Omental fat pad (tissue), 4 donors: ENCODE data around the gene ABHD3. TPM values are rescaled to one million over a fixed set of nuclear protein-coding genes. Genes with fewer than 3 reads are reported as not detected.
"Not testable (repeated sequence)": the region's sequence is repeated elsewhere in the genome, so short reads cannot be mapped to it uniquely, and the experiment has no call there.

Experiments used
- ATAC-seq: fragments of 150-250 bp; one replicate; pipeline ENCODE4 v1.9.1; 2016; ENCODE audit warnings: mild to moderate bottlenecking, moderate library complexity; ENCODE audit not compliant: low FRiP score
- DNase-seq: peaks from one replicate; pipeline ENCODE4 v3.0.0-alpha.2; 2019; ENCODE audit warnings: low spot score
- CTCF ChIP-seq, 3 donors: fragments of 450-650 bp; IDR thresholded peaks; one replicate each; pipeline ENCODE4 v1.5.1; 2016 to 2017; ENCODE audit warnings: antibody characterized with exemption in 3 of 3, mild to moderate bottlenecking in 3 of 3, moderate library complexity in 2 of 3
- small RNA-seq: library from RNA; depleted of rRNA; stranded (forward); fragments of <200 nt; gene quantifications from one replicate; pipeline ENCODE3, GENCODE V24; 2016
- total RNA-seq, 4 donors: library from RNA; depleted of rRNA; stranded (reverse); fragments of >200 nt; gene quantifications; one replicate each; pipeline ENCODE4 v1.1.0, GENCODE V29; 2016

The ABHD3 gene
- total RNA-seq, 4 donors from 2014 or later, result 9.6 to 26.8 (median 14.5) TPM

- peak in 2 of 3 donors; percentile 48 to 55 for TF ChIP-seq CTCF (IDR thresholded peaks at IDR 0.05)
- DNase-seq (peak; percentile 65), ATAC-seq (peak; percentile 100)
These were observed 92.2 kb downstream of the ABHD3 start, which contains the start of gene SNRPD1 for GRCh38 chr18:21612125-21613039. TSS of gene SNRPD1 (plus strand) at chr18:21612314. CDS start at chr18:21612430, 116 bp downstream.

GRCh38 chr18:21611401-21612124 is 93.0 kb downstream of the ABHD3 start:
- ATAC-seq, DNase-seq: not testable (repeated sequence)

GRCh38 chr18:21605213-21605612 is 99.4 kb downstream of the ABHD3 start:
- DNase-seq, result no peak
- TF ChIP-seq CTCF (IDR thresholded peaks at IDR 0.05), result no peak
- no peak for ATAC-seq

GRCh38 chr18:21604671-21605070 is 99.9 kb downstream of the ABHD3 start:
- ATAC-seq (no peak), DNase-seq (no peak)
- no peak for TF ChIP-seq CTCF (IDR thresholded peaks at IDR 0.05)

- TF ChIP-seq CTCF (IDR thresholded peaks at IDR 0.05), result no peak
- no peak for ATAC-seq
- no peak for DNase-seq
These were observed 102.3 kb downstream of the ABHD3 start for GRCh38 chr18:21602299-21602587.

Small RNA genes within 50 kb of the gene (small RNA-seq; reads per million reads assigned to genes)
- gene MIR320C1, result not detected
- not detected for gene RF00019
- not detected for gene RF01241

Other genes with a start within 250 kb of the ABHD3 start
- 10 to 100 TPM in 3 of 4 donors, 1 to 10 TPM in 1; 8.6 to 13.2 (median 11.5) TPM for gene ESCO1, start 104.1 kb downstream of the ABHD3 start, total RNA-seq
- 10 to 100 TPM in 2 of 4 donors, 1 to 10 TPM in 2; 8.0 to 28.5 (median 10.7) TPM for gene SNRPD1, start 92.5 kb downstream of the ABHD3 start, total RNA-seq
- gene MIB1, start 36.0 kb upstream of the ABHD3 start, total RNA-seq, result 10 to 100 TPM; 24.9 to 31.7 (median 28.6) TPM